Right cardiac atrium (tissue), 5 donors: ENCODE results near the gene SGTB. TPM values are rescaled to one million over a fixed set of nuclear protein-coding genes. Genes with fewer than 3 reads are reported as not detected.
"Not testable (repeated sequence)": the region's sequence is repeated elsewhere in the genome, so short reads cannot be mapped to it uniquely, and the experiment has no call there.

Source experiments
- ATAC-seq, 2 donors: fragments of 200-7000 bp; cut with Tn5 transposase; one replicate each; pipeline versions ENCODE4 v1.8.0 to v1.9.1; 2020; ENCODE audit warnings: moderate library complexity in 2 of 2, mild to moderate bottlenecking in 1 of 2
- DNase-seq, 3 donors: peaks; one replicate each; pipeline ENCODE4 v3.0.0-alpha.2; 2020
- H3K27ac ChIP-seq: one replicate; pipeline ENCODE4 v1.5.1; 2013; ENCODE audit warnings: mild to moderate bottlenecking, low read length, control low read depth, moderate library complexity
- H3K27me3 ChIP-seq: one replicate; pipeline ENCODE4 v1.6.1; 2013; ENCODE audit not compliant: control insufficient read depth, insufficient read depth
- H3K4me1 ChIP-seq: one replicate; pipeline ENCODE4 v1.6.1; 2013; ENCODE audit warnings: low read length; ENCODE audit not compliant: control insufficient read depth, insufficient read depth
- H3K4me3 ChIP-seq: one replicate; pipeline ENCODE4 v1.5.1; 2013; ENCODE audit warnings: low read length, control low read depth
- H3K9me3 ChIP-seq: one replicate; pipeline ENCODE4 v1.6.1; 2013; ENCODE audit warnings: low read length; ENCODE audit not compliant: control insufficient read depth
- WGBS: extraction: QIAGEN DNeasy Blood & Tissue Kit; methylation state at CpG from one replicate; pipeline ENCODE4 v1.1.7; 2013; 5-methylcytosine and 5-hydroxymethylcytosine counted together
- intact Hi-C, 4 donors: fragments of 100-400 bp; cut with DNase I; formaldehyde crosslinking; loops; one replicate each; pipeline versions ENCODE4 v1.11.0 to v1.14.0; 2022 to 2023
- polyA plus RNA-seq: library from polyadenylated mRNA; stranded (reverse); fragments of 200-250 nt; gene quantifications from one replicate; pipeline ENCODE4 v1.2.3, GENCODE V29; 2013
- total RNA-seq, 4 donors: library from RNA; stranded (reverse); fragmentation: NEBNext Ultra II Directional; extraction: Animal tissue kit (Norgen Biotek cat#: 25700); gene quantifications; one replicate each; pipeline ENCODE4 v1.2.1, GENCODE V29; 2021
- donor health status: healthy with polysubstance abuse.
- donor health status: DM: no; HTN: yes; CAD: no.
- donor health status: DM: no; HTN: no; CAD: no.
- donor health status: DM: no; HTN: yes; CAD: no; lungs with severe emphysema.
- donor health status: DM: yes; HTN: yes; CAD: no.

Gene SGTB
- total and polyA plus RNA-seq, 5 donors = 2.6 to 10.2 (median 9.0) TPM

- H3K27ac ChIP-seq, H3K4me3 ChIP-seq, intact Hi-C loops, H3K27me3 ChIP-seq, DNase-seq, H3K4me1 ChIP-seq, ATAC-seq, H3K9me3 ChIP-seq: not testable (repeated sequence)
- WGBS = 85% methylated on average over 4 of the region's 4 CpGs
Observed at GRCh38 chr5:65621961-65622360, 99.9 kb downstream of the SGTB start.

GRCh38 chr5:65620021-65620420 lies 101.9 kb downstream of the SGTB start:
- ATAC-seq (no peak), DNase-seq (no peak)
- Histone ChIP-seq H3K4me1 (no peaks in the 10 kb centered on the region), H3K27me3 (no peaks in the 10 kb centered on the region), H3K27ac (no peak overlapping the region), H3K9me3 (no peaks in the 10 kb centered on the region), H3K4me3 (no peak overlapping the region)
- intact Hi-C loops = no loop called here
- 87% methylated on average over 4 of the region's 4 CpGs for WGBS

Other genes with a start within 250 kb of the SGTB start
- 1 to 10 TPM in 3 of 4 donors, under 1 TPM in 1; 0.86 to 1.8 (median 1.1) TPM for gene ADAMTS6, start 240.2 kb downstream of the SGTB start, total RNA-seq
- 0.29 TPM for gene ADAMTS6, start 240.2 kb downstream of the SGTB start, polyA plus RNA-seq
- gene CENPK, start 158.9 kb downstream of the SGTB start, total RNA-seq = 1 to 10 TPM in 1 of 4 donors, under 1 TPM in 3; 0.28 to 1.1 (median 0.87) TPM
- 0.34 TPM for gene CENPK, start 158.9 kb downstream of the SGTB start, polyA plus RNA-seq
- 10 to 100 TPM; 19.8 to 23.1 (median 20.9) TPM for gene PPWD1, start 158.8 kb downstream of the SGTB start, total RNA-seq
- 14.5 TPM for gene PPWD1, start 158.8 kb downstream of the SGTB start, polyA plus RNA-seq
- 10 to 100 TPM; 14.0 to 19.1 (median 18.5) TPM for gene TRIM23, start 97.8 kb downstream of the SGTB start, total RNA-seq
- 6.5 TPM for gene TRIM23, start 97.8 kb downstream of the SGTB start, polyA plus RNA-seq
- 1 to 10 TPM; 1.5 to 2.4 (median 2.1) TPM for gene SHLD3, start 97.1 kb downstream of the SGTB start, total RNA-seq
- gene SHLD3, start 97.1 kb downstream of the SGTB start, polyA plus RNA-seq = 2.6 TPM
- 10 to 100 TPM; 20.8 to 23.9 (median 21.8) TPM for gene TRAPPC13, start 97.1 kb downstream of the SGTB start, total RNA-seq
- gene TRAPPC13, start 97.1 kb downstream of the SGTB start, polyA plus RNA-seq = 14.6 TPM
- 10 to 100 TPM in 3 of 4 donors, 1 to 10 TPM in 1; 8.5 to 11.9 (median 11.3) TPM for gene NLN, start 96 bp upstream of the SGTB start, total RNA-seq
- gene NLN, start 96 bp upstream of the SGTB start, polyA plus RNA-seq = 2.3 TPM
- 10 to 100 TPM; 42.3 to 47.9 (median 43.3) TPM for gene ERBIN, start 204.5 kb upstream of the SGTB start, total RNA-seq
- gene ERBIN, start 204.5 kb upstream of the SGTB start, polyA plus RNA-seq = 11.8 TPM